HepG2 (cell line): Measurements from ENCODE around the gene LRRC8C. TPM values are rescaled to one million over a fixed set of nuclear protein-coding genes. Genes with fewer than 3 reads are reported as not detected.
A peak's percentile ranks its signal among the peaks of the same experiment; 100 is the strongest.

ENCODE experiments used
- CREM ChIP-seq, 2 experiments: sonication (generic) in 1 of 2; formaldehyde crosslinking in 1 of 2; IDR thresholded peaks; 2 replicates each; pipeline versions ENCODE4 v1.4.0 to v1.6.1; 2016 to 2020; ENCODE audit warnings: antibody characterized with exemption in 1 of 2, mild to moderate bottlenecking in 1 of 2, missing genetic modification reagents in 1 of 2
- CTCF ChIP-seq: sonication (generic); formaldehyde crosslinking; IDR thresholded peaks from 2 replicates; pipeline ENCODE4 v1.5.0; 2020; ENCODE audit warnings: mild to moderate bottlenecking, missing genetic modification reagents, moderate library complexity
- DMTF1 ChIP-seq: sonication (generic); formaldehyde crosslinking; IDR thresholded peaks from 2 replicates; pipeline ENCODE4 v1.4.0; 2020; ENCODE audit warnings: mild to moderate bottlenecking, missing genetic modification reagents
- GATAD1 ChIP-seq: IDR thresholded peaks from 2 replicates; pipeline ENCODE4 v1.6.1; 2016; ENCODE audit warnings: missing genetic modification reagents, missing compliant biosample characterization
- GMEB2 ChIP-seq: IDR thresholded peaks from 2 replicates; pipeline ENCODE4 v1.6.1; 2016; ENCODE audit warnings: missing biosample characterization, missing genetic modification reagents, low read depth
- HNF1B ChIP-seq: sonication (generic); formaldehyde crosslinking; IDR thresholded peaks from 2 replicates; pipeline ENCODE4 v1.5.1; 2020; ENCODE audit warnings: mild to moderate bottlenecking, moderate library complexity, missing genetic modification reagents
- HNF4A ChIP-seq: sonication (generic); formaldehyde crosslinking; IDR thresholded peaks from 2 replicates; pipeline ENCODE4 v1.4.0; 2020; ENCODE audit warnings: missing genetic modification reagents
- NFKBIZ ChIP-seq: IDR thresholded peaks from 2 replicates; pipeline ENCODE4 v1.6.1; 2018; ENCODE audit warnings: missing genetic modification reagents, missing compliant biosample characterization
- POLR2G ChIP-seq: fragments of 200-400 bp; formaldehyde crosslinking; IDR thresholded peaks from 2 replicates; pipeline ENCODE4 v1.6.1; 2018; ENCODE audit warnings: mild to moderate bottlenecking, low read depth, low read length, moderate library complexity
- SP2 ChIP-seq: sonication (generic); formaldehyde crosslinking; IDR thresholded peaks from 2 replicates; pipeline ENCODE4 v1.5.1; 2020; ENCODE audit warnings: mild to moderate bottlenecking, missing genetic modification reagents
- THRA ChIP-seq: sonication (generic); formaldehyde crosslinking; IDR thresholded peaks from 2 replicates; pipeline ENCODE4 v1.4.0; 2020; ENCODE audit warnings: missing genetic modification reagents, borderline replicate concordance
- ZBTB8A ChIP-seq: sonication (generic); formaldehyde crosslinking; IDR thresholded peaks from 2 replicates; pipeline ENCODE4 v1.4.0; 2020; ENCODE audit warnings: mild to moderate bottlenecking, low read depth, missing genetic modification reagents, borderline replicate concordance
- ZNF280B ChIP-seq: sonication (generic); formaldehyde crosslinking; IDR thresholded peaks from 2 replicates; pipeline ENCODE4 v1.5.0; 2020; ENCODE audit warnings: missing genetic modification reagents, mild to moderate bottlenecking, borderline replicate concordance
- ZNF543 ChIP-seq: sonication (generic); formaldehyde crosslinking; IDR thresholded peaks from 2 replicates; pipeline ENCODE4 v1.4.0; 2020; ENCODE audit warnings: mild to moderate bottlenecking, missing genetic modification reagents
- ZNF557 ChIP-seq: sonication (generic); formaldehyde crosslinking; IDR thresholded peaks from 2 replicates; pipeline ENCODE4 v1.4.0; 2020; ENCODE audit warnings: missing genetic modification reagents
- ZNF788 ChIP-seq: sonication (generic); formaldehyde crosslinking; IDR thresholded peaks from 2 replicates; pipeline ENCODE4 v1.5.0; 2020; ENCODE audit warnings: mild to moderate bottlenecking, missing genetic modification reagents, borderline replicate concordance
- ZNF841 ChIP-seq: sonication (generic); formaldehyde crosslinking; IDR thresholded peaks from 2 replicates; pipeline ENCODE4 v1.8.1; 2023; ENCODE audit warnings: missing genetic modification reagents, borderline replicate concordance
- polyA plus RNA-seq, 8 experiments: library from polyadenylated mRNA; depleted of rRNA in 3 of 8; stranded (reverse) in 7 of 8; unstranded in 1 of 8; fragments of >200 nt; fragmentation: Illumina TruSeq in 4 of 8; extraction: Trizol in 4 of 8; gene quantifications; 2 replicates each; pipeline versions ENCODE4 v1.2.1 to v1.2.3, GENCODE V29; 2011 to 2016; ENCODE audit warnings: low read depth in 4 of 8, missing spikeins in 1 of 8, mixed read lengths in 1 of 8; ENCODE audit not compliant: insufficient read depth in 1 of 8
- total RNA-seq, 5 experiments: library from RNA; depleted of rRNA; stranded (reverse); fragments of >200 nt; fragmentation: Illumina TruSeq; extraction: Trizol; gene quantifications; 2 replicates each; pipeline ENCODE4 v1.2.3, GENCODE V29; 2016; ENCODE audit warnings: low read depth in 1 of 5

Gene LRRC8C
- total and polyA plus RNA-seq, 2 of the 13 experiments (the other 11 are each of a cell fraction or from before 2014, with no cell fraction given), result 0.22 to 0.32 TPM

- peak; percentile 57; the same call in 1 of the 2 replicates for TF ChIP-seq POLR2G
- peak; percentile 25; the same call in 1 of the 2 replicates for TF ChIP-seq CTCF (CRISPR knock-in tag)
- TF ChIP-seq THRA (CRISPR knock-in tag), result no peak
- TF ChIP-seq NFKBIZ (CRISPR knock-in tag), result no peak
- no peak for TF ChIP-seq GMEB2 (CRISPR knock-in tag)
- TF ChIP-seq DMTF1, result no peak
- TF ChIP-seq HNF1B, result no peak
- no peak for TF ChIP-seq ZNF543 (CRISPR knock-in tag)
- TF ChIP-seq SP2 (CRISPR knock-in tag), result no peak
- TF ChIP-seq ZNF557 (CRISPR knock-in tag), result no peak
- TF ChIP-seq GATAD1, result no peak
- TF ChIP-seq ZNF280B (CRISPR knock-in tag), result no peak
- peak; percentile 84 for TF ChIP-seq HNF4A
- TF ChIP-seq ZNF788, result no peak
- TF ChIP-seq ZBTB8A (CRISPR knock-in tag), result no peak
- TF ChIP-seq ZNF841 (CRISPR knock-in tag), result no peak
- TF ChIP-seq CREM (IDR thresholded peaks at IDR 0.05), result no peak
- TF ChIP-seq CREM (CRISPR knock-in tag; IDR thresholded peaks at IDR 0.05), result no peak
Measured at GRCh38 chr1:89609781-89610456, 23.0 kb upstream of the LRRC8C start (continued).
